Activated CD4-positive, alpha-beta T cell treated with anti-CD3 and anti-CD28 coated beads, Interleukin-2, amount 50 U/mL, for 48 hours (primary cell): Measurements from ENCODE around the gene ATP1A2.
"Not testable (repeated sequence)": the region's sequence is repeated elsewhere in the genome, so short reads cannot be mapped to it uniquely, and the experiment has no call there.

Experiments
- DNase-seq, 2 experiments: peaks; one replicate each; pipeline ENCODE4 v3.0.0-alpha.2; 2020

Gene ATP1A2

GRCh38 chr1:160126342-160126741 lies 10.8 kb downstream of the ATP1A2 start:
- not testable (repeated sequence) for DNase-seq

GRCh38 chr1:160127381-160127780 lies 11.8 kb downstream of the ATP1A2 start:
- DNase-seq: no peak

DNA sequence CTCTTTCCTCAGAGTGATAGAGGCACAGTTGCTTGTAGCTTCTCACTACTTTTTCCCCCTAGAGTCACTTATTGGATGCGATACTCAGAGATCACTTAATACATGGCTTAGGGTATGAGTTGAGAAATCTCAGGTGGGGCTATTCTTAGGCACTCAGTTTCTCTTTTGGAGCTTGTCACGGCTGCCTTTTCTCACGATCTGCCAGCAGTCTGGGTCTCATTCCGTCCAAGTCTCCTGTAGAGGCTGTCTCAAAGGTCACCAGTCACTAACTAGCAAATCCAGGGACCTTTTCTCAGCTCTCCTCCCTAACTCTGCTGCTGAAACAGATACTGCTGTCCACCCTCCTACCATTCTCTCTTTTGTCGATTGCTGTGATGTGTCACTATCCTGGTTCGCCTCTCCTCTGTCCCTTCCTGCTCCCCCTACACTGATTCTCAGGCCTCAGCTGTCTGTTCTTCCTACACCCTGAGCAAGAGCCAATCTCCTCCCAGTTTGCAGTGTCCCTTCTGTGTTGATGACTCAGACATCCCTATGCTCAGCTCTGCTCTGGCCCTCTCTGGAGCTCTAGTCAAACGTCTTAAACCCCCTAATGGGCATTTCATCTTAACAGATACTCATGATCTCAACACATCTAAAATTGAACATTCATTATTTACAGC lies 12.4 kb downstream of the ATP1A2 start:
- no peak for DNase-seq

DNA sequence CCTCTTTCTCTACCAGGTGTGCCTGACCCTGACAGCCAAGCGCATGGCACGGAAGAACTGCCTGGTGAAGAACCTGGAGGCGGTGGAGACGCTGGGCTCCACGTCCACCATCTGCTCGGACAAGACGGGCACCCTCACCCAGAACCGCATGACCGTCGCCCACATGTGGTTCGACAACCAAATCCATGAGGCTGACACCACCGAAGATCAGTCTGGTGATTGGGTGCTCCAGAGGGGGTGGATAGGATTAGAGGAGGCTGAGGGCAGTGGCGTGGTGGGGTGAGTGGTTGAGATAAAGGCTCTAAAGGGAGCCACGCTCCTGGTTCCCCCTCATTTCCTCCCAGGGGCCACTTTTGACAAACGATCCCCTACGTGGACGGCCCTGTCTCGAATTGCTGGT lies 13.1 kb downstream of the ATP1A2 start:
- no peak for DNase-seq

GRCh38 chr1:160129046-160129445 lies 13.5 kb downstream of the ATP1A2 start:
- DNase-seq: no peak

- no peak for DNase-seq
These were observed 14.0 kb downstream of the ATP1A2 start for GRCh38 chr1:160129558-160129957.

DNA sequence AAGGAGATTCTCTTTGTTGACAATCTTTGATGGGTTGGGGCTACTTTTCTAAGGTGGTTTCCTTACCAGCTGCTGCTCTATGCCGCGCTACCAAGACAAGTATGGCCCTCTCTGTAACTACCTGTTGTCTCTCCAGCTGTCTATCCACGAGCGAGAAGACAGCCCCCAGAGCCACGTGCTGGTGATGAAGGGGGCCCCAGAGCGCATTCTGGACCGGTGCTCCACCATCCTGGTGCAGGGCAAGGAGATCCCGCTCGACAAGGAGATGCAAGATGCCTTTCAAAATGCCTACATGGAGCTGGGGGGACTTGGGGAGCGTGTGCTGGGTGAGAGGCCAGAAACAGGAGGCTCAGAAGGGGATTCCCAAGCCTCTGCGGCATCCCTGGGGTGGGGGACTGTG lies 14.4 kb downstream of the ATP1A2 start:
- DNase-seq: no peak

- DNase-seq: no peak
These were observed 14.9 kb downstream of the ATP1A2 start for GRCh38 chr1:160130486-160130885.

GRCh38 chr1:160130939-160131338 lies 15.4 kb downstream of the ATP1A2 start:
- DNase-seq: no peak

DNA sequence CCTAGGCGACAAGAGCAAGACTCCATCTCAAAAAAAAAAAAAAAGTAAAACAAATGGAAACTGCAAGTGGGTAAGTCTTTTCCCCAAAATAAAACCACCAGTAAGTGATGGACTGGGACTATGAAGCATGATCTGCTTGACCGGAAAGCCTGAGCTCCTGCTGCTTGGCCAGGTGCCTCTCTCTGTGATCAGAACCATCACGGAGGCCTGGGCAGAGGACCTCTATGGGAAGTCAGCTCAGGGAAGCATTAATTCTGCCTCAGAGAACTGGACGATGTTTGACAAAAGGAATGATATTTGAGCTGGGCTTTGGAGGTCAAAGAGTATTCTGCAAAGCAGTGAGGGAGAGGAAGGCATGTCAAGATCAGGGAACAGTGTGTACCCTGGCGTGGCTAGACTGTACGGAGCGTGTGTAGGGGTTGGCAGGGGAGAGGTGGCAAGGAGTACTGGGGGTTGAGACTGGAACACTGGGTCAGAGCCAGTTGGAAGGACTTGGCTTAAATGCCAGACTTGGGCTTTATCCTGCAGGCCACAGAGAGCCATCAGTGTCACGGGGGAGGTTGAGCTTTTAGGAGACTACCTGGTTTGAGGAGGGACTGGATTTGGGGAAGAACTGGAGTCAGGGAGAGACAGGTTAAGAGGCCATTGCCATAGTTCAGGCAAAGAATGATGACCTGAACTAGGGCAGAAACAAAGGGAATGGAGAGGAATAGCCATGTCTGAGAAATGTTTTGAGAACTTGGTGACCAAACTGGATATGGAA lies 16.4 kb downstream of the ATP1A2 start:
- DNase-seq: no peak

- DNase-seq: no peak
These were observed 18.6 kb downstream of the ATP1A2 start for GRCh38 chr1:160133990-160134770.

- no peak for DNase-seq
These were observed 19.4 kb downstream of the ATP1A2 start for GRCh38 chr1:160134791-160135572.

DNA sequence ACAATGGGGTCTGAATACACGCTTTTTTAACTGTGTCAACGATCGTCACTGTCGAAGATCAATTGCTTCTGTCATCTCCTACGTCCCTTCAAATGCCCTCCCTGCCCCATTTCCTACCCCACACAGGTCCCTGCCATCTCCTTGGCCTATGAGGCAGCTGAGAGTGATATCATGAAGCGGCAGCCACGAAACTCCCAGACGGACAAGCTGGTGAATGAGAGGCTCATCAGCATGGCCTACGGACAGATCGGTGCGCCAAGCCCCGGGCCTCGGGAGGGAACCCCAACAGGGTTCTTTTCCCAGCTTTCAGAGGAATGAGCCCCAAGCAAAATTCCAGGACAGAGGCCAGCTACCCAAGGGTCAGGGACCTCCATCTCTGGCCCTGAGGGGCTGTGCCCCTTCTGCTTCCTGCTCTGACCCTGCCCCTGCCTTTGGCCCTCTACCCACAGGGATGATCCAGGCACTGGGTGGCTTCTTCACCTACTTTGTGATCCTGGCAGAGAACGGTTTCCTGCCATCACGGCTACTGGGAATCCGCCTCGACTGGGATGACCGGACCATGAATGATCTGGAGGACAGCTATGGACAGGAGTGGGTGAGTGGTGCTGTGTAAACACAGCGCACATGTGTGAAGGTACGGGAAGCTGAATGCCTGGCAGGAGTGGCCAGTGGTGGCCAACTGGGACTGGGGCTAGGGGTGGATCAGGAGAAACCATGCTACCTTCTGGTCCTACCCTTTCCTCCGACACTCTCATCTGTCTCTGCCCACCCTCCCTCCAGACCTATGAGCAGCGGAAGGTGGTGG lies 20.8 kb downstream of the ATP1A2 start:
- DNase-seq: no peak

DNA sequence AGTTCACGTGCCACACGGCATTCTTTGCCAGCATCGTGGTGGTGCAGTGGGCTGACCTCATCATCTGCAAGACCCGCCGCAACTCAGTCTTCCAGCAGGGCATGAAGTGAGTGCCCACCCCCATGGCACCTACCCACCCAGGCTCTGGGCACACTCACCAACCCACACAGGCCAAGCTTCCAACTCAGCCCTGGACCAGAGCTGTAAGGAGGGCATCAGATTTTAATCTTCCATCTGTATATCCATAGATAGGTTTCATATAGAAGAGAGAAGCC lies 21.3 kb downstream of the ATP1A2 start:
- no peak for DNase-seq

- no peak for DNase-seq
These were observed 21.8 kb downstream of the ATP1A2 start for GRCh38 chr1:160137216-160137862.

GRCh38 chr1:160139840-160140239 lies 24.3 kb downstream of the ATP1A2 start:
- no peak for DNase-seq

GRCh38 chr1:160143695-160144094 lies 28.1 kb downstream of the ATP1A2 start:
- no peak for DNase-seq

DNA sequence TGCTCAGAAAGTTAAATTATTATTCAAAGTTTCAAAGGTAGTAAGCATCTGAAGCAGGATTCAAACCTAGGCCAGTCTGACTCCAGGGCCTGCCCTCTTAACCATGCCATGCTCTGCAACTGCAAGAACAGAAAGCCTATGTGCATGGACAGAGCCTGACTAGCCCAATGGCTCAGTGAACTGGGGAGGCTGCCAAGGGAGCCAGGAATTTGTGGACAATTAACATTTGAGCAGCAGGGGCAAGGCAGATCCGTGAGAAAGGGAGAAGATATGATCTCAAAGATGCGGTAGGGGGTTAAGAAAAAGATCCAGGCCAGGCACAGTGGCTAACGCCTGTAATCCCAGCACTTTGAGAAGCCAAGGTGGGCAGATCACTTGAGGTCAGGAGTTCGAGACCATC lies 29.4 kb downstream of the ATP1A2 start:
- no peak for DNase-seq

GRCh38 chr1:160146107-160146506 lies 30.5 kb downstream of the ATP1A2 start:
- DNase-seq: no peak

DNA sequence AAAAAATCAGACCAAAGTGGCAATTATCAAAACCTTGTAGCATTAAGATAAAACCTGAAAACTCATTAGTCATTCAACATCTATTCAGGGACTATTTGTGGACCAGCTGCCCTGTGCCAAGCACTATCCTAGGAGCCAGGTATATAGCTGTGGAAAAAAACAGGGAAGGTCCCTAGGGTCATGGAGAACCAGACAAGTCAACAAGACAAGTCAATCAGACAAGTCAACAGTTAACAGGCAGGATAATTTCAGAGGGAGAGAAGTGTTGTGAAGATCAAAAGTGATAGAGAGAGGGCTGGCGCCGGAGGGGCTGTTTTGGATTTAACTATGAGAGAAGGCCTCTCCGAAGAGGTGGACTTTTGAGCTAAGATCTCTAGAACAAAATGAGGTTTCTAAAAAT lies 32.6 kb downstream of the ATP1A2 start:
- no peak for DNase-seq

GRCh38 chr1:160149233-160149632 lies 33.7 kb downstream of the ATP1A2 start:
- DNase-seq: no peak

DNA sequence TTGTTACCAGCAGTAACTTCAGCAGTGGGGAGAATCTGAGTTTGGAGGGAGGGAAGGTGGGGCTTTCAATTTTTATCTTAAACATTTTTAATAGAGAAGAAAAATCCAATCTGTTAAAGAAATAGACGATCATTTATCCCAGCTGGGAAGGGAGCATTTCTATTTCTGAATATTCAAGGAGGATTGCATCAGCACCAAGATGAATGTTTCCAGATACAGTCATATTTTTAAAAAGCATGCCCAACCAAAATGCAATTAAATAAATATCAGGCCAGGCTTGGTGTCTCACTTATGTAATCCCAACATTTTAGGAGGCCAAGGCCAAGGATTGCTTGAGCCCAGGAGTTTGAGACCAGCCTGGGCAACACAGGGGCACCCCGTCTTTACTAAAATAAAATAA lies 34.2 kb downstream of the ATP1A2 start:
- no peak for DNase-seq
